Panc1 (cell line): ENCODE results near the gene RCOR3.
"Not testable (repeated sequence)": the region's sequence is repeated elsewhere in the genome, so short reads cannot be mapped to it uniquely, and the experiment has no call there.

ENCODE experiments used
- SIN3A ChIP-seq: IDR thresholded peaks from 2 replicates; pipeline ENCODE4 v1.6.1; 2012; ENCODE audit warnings: low read depth, mild to moderate bottlenecking, low read length, moderate library complexity, borderline replicate concordance; ENCODE audit not compliant: insufficient read depth
- TCF7L2 ChIP-seq: IDR thresholded peaks from 2 replicates; pipeline ENCODE4 v1.6.1; 2011; ENCODE audit warnings: mild to moderate bottlenecking, low read depth, low read length, inconsistent platforms
- TF ChIP-seq, protein P1 (sequence below): fragments of 450-650 bp; IDR thresholded peaks from 2 replicates; pipeline ENCODE4 v1.5.1; 2017; ENCODE audit warnings: mild to moderate bottlenecking
- TF ChIP-seq, protein P2 (sequence below), 2 experiments: IDR thresholded peaks; 2 replicates each; pipeline ENCODE4 v1.6.1; 2011 to 2012; ENCODE audit warnings: low read depth in 2 of 2, control low read depth in 1 of 2, low read length in 1 of 2, mild to moderate bottlenecking in 1 of 2, moderate library complexity in 1 of 2; ENCODE audit not compliant: insufficient read depth in 1 of 2

DNA sequence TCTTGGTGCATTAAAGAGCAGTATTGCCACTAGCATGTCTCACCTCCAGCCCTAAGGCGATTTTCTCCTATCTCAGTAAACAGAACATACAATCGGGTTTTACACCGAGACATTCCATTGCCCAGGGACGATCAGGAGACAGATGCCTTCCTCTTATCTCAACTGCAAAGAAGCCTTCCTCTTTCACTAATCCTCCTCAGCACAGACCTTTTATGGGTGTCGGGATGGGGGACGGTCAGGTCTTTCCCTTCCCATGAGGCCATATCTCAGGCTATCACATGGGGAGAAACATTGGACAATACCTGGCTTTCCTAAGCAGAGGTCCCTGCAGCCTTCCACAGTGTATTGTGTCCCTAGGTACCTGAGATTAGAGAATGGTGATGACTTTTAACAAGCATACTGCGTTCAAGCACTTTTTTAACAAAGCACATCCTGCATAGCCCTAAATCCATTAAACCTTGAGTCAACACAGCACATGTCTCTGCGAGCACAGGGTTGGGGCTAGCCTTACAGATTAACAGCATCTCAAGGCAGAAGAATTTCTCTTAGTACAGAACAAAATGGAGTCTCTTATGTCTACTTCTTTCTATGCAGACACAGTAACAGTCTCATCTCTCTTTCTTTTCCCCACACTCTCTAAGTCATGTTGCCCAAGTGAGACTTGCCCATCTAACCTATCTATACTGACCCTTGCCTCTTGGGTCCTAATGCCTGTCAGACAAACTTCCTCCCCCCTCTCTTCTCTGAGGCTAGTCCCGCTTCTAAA, 36.5 kb upstream of the RCOR3 start:
- TF ChIP-seq, protein P1, sequence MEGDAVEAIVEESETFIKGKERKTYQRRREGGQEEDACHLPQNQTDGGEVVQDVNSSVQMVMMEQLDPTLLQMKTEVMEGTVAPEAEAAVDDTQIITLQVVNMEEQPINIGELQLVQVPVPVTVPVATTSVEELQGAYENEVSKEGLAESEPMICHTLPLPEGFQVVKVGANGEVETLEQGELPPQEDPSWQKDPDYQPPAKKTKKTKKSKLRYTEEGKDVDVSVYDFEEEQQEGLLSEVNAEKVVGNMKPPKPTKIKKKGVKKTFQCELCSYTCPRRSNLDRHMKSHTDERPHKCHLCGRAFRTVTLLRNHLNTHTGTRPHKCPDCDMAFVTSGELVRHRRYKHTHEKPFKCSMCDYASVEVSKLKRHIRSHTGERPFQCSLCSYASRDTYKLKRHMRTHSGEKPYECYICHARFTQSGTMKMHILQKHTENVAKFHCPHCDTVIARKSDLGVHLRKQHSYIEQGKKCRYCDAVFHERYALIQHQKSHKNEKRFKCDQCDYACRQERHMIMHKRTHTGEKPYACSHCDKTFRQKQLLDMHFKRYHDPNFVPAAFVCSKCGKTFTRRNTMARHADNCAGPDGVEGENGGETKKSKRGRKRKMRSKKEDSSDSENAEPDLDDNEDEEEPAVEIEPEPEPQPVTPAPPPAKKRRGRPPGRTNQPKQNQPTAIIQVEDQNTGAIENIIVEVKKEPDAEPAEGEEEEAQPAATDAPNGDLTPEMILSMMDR, result not testable (repeated sequence)
- not testable (repeated sequence) for TF ChIP-seq SIN3A, TCF7L2
- TF ChIP-seq, protein P2, sequence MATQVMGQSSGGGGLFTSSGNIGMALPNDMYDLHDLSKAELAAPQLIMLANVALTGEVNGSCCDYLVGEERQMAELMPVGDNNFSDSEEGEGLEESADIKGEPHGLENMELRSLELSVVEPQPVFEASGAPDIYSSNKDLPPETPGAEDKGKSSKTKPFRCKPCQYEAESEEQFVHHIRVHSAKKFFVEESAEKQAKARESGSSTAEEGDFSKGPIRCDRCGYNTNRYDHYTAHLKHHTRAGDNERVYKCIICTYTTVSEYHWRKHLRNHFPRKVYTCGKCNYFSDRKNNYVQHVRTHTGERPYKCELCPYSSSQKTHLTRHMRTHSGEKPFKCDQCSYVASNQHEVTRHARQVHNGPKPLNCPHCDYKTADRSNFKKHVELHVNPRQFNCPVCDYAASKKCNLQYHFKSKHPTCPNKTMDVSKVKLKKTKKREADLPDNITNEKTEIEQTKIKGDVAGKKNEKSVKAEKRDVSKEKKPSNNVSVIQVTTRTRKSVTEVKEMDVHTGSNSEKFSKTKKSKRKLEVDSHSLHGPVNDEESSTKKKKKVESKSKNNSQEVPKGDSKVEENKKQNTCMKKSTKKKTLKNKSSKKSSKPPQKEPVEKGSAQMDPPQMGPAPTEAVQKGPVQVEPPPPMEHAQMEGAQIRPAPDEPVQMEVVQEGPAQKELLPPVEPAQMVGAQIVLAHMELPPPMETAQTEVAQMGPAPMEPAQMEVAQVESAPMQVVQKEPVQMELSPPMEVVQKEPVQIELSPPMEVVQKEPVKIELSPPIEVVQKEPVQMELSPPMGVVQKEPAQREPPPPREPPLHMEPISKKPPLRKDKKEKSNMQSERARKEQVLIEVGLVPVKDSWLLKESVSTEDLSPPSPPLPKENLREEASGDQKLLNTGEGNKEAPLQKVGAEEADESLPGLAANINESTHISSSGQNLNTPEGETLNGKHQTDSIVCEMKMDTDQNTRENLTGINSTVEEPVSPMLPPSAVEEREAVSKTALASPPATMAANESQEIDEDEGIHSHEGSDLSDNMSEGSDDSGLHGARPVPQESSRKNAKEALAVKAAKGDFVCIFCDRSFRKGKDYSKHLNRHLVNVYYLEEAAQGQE (IDR thresholded peaks at IDR 0.05; ENCODE audit: insufficient read depth in 1 of 2, low read depth in 2 of 2, low read length in 1 of 2), result not testable (repeated sequence)
